ENCODE data around the gene NLN.

The NLN gene

GRCh38 chr5:65734921-65735320, 12.9 kb downstream of the NLN start:
- no peak for DNase-seq (ENCODE audit: low read depth)
- no peak for TF ChIP-seq CTCF (IDR thresholded peaks at IDR 0.05; ENCODE audit: insufficient read depth, low read depth, low read length, missing control alignments)
- no peak overlapping the region for H3K4me3 ChIP-seq (ENCODE audit: low read length)

DNA sequence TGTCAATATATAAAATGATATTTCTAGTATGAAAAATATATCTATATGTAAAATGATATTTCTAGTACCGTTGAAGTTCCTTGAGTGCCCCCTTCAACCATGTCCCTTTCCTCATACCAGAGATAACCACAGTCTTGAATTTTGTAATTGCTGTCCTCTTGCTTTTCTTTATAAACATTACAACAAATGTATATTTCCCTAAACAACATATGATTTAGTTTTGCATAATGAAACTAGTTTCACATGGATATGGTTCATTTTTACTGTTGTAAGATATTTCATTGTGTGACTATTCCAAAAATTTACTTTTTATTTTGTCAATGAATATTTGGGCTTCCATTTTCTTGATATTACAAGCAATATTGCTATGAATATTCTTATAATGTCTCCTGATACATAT, 14.0 kb downstream of the NLN start:
- no peak for TF ChIP-seq CTCF (IDR thresholded peaks at IDR 0.05; ENCODE audit: insufficient read depth, low read depth, low read length, missing control alignments)
- DNase-seq (ENCODE audit: low read depth), result no peak
- no peak overlapping the region for H3K4me3 ChIP-seq (ENCODE audit: low read length)

- no peak for TF ChIP-seq CTCF (IDR thresholded peaks at IDR 0.05; ENCODE audit: insufficient read depth, low read depth, low read length, missing control alignments)
- DNase-seq (ENCODE audit: low read depth), result no peak
- H3K4me3 ChIP-seq (ENCODE audit: low read length), result no peak overlapping the region
Observed at GRCh38 chr5:65737842-65738241, 15.8 kb downstream of the NLN start.

DNA sequence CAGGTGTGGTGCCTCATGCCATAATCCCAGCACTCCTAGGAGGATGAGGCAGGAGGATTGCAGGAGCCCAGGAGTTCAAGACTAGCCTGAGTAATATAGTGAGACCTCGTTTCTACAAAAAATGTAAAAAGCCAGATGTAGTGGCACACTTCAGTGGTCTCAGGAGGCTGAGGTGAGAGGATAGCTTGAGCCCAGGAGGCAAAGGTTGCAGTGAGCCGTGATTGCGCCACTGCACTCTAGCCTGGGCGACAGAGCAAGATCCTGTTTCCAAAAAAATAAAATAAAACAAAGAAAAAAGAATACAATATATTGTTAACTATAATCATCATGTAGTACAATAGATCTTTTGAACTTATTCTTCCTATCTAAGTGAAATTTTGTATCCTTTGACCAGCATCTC, 16.3 kb downstream of the NLN start:
- DNase-seq (ENCODE audit: low read depth), result no peak
- no peak for TF ChIP-seq CTCF (IDR thresholded peaks at IDR 0.05; ENCODE audit: insufficient read depth, low read depth, low read length, missing control alignments)
- H3K4me3 ChIP-seq (ENCODE audit: low read length), result no peak overlapping the region

- TF ChIP-seq CTCF (IDR thresholded peaks at IDR 0.05; ENCODE audit: insufficient read depth, low read depth, low read length, missing control alignments), result no peak
Observed at GRCh38 chr5:65739162-65739561, 17.2 kb downstream of the NLN start.

DNA sequence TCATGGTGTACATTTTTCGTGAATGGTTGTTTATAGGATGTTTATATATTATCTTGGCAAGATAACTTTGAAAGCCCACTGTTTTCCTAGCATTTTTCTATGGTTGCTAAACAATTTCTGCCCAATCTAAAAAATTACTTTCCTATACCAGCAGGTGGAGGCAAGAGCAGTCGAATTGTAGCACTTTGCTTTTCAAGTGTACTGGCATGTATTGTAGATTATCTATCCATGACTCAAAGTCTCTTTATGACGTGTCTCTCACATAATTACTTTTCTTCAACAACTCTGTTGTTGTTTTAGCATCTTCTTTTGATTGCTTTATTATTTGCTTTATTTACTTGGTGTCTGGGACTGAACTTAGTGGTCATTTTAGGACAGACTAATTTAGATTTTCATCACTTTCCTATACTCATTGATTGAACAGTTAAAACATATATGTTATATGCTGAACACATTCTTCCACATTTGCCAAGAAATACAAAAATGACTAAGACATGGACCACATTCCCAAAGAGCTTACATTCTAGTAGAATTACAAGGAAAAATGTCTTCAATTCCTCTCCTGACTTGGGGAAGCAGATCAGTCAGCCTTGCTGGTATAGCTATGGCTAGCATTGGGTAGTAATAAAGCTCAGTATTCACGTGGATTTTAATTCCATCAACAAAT, 20.7 kb downstream of the NLN start:
- no peak overlapping the region for H3K4me3 ChIP-seq (ENCODE audit: low read length)
- peak; percentile 74 for TF ChIP-seq CTCF (IDR thresholded peaks at IDR 0.05; ENCODE audit: insufficient read depth, low read depth, low read length, missing control alignments)
- DNase-seq (ENCODE audit: low read depth), result peak; percentile 83

More at GRCh38 chr5:65739162-65739561, 17.2 kb downstream of the NLN start:
- no peak overlapping the region for H3K4me3 ChIP-seq (ENCODE audit: low read length)
- no peak for DNase-seq (ENCODE audit: low read depth)

- no peak overlapping the region for H3K4me3 ChIP-seq (ENCODE audit: low read length)
- no peak for TF ChIP-seq CTCF (IDR thresholded peaks at IDR 0.05; ENCODE audit: insufficient read depth, low read depth, low read length, missing control alignments)
- DNase-seq (ENCODE audit: low read depth), result no peak
Observed at GRCh38 chr5:65749221-65749844, 27.3 kb downstream of the NLN start.

Data from epithelial cell of esophagus (primary cell).